Measurements from ENCODE around the gene NSDHL. TPM values are rescaled to one million over a fixed set of nuclear protein-coding genes. Genes with fewer than 3 reads are reported as not detected.

The NSDHL gene
- total RNA-seq, 1 experiment from 2014 or later = 15.8 TPM

GRCh38 chrX:152843852-152844251 lies 13.0 kb downstream of the NSDHL start:
- DNase-seq (ENCODE audit: extremely low read depth, low read depth) = no peak

- DNase-seq (ENCODE audit: extremely low read depth, low read depth) = no peak
These were observed 13.4 kb downstream of the NSDHL start for GRCh38 chrX:152844256-152844655.

GRCh38 chrX:152845618-152846240 lies 14.9 kb downstream of the NSDHL start:
- no peak for DNase-seq (ENCODE audit: extremely low read depth, low read depth)

- no peak for DNase-seq (ENCODE audit: extremely low read depth, low read depth)
These were observed 16.4 kb downstream of the NSDHL start for GRCh38 chrX:152847281-152847680.

GRCh38 chrX:152850465-152850864 lies 19.6 kb downstream of the NSDHL start:
- no peak for DNase-seq (ENCODE audit: extremely low read depth, low read depth)

- DNase-seq (ENCODE audit: extremely low read depth, low read depth) = no peak
These were observed 23.1 kb downstream of the NSDHL start for GRCh38 chrX:152853986-152854385.

- no peak for DNase-seq (ENCODE audit: extremely low read depth, low read depth)
These were observed 30.3 kb downstream of the NSDHL start for GRCh38 chrX:152861116-152861515.

- DNase-seq (ENCODE audit: extremely low read depth, low read depth) = no peak
These were observed 31.0 kb downstream of the NSDHL start for GRCh38 chrX:152861826-152862225.

- no peak for DNase-seq (ENCODE audit: extremely low read depth, low read depth)
These were observed 34.5 kb downstream of the NSDHL start for GRCh38 chrX:152865232-152865920.

GRCh38 chrX:152866386-152866785 lies 35.5 kb downstream of the NSDHL start:
- no peak for DNase-seq (ENCODE audit: extremely low read depth, low read depth)

GRCh38 chrX:152869972-152870371 lies 39.1 kb downstream of the NSDHL start:
- DNase-seq (ENCODE audit: extremely low read depth, low read depth) = no peak

- DNase-seq (ENCODE audit: extremely low read depth, low read depth) = no peak
These were observed 40.4 kb downstream of the NSDHL start for GRCh38 chrX:152871260-152871659.

- no peak for DNase-seq (ENCODE audit: extremely low read depth, low read depth)
These were observed 41.7 kb downstream of the NSDHL start for GRCh38 chrX:152872522-152872921.

GRCh38 chrX:152873361-152873760 lies 42.5 kb downstream of the NSDHL start:
- no peak for DNase-seq (ENCODE audit: extremely low read depth, low read depth)

- no peak for DNase-seq (ENCODE audit: extremely low read depth, low read depth)
These were observed 46.3 kb downstream of the NSDHL start for GRCh38 chrX:152876931-152877840.

GRCh38 chrX:152878976-152879755 lies 48.3 kb downstream of the NSDHL start:
- no peak for DNase-seq (ENCODE audit: extremely low read depth, low read depth)

GRCh38 chrX:152881289-152881688 lies 50.4 kb downstream of the NSDHL start:
- no peak for DNase-seq (ENCODE audit: extremely low read depth, low read depth)

GRCh38 chrX:152884171-152884570 lies 53.3 kb downstream of the NSDHL start:
- no peak for DNase-seq (ENCODE audit: extremely low read depth, low read depth)

GRCh38 chrX:152886716-152887115 lies 55.9 kb downstream of the NSDHL start:
- DNase-seq (ENCODE audit: extremely low read depth, low read depth) = no peak

- DNase-seq (ENCODE audit: extremely low read depth, low read depth) = no peak
These were observed 61.6 kb downstream of the NSDHL start for GRCh38 chrX:152892499-152892898.

Data from NCI-H460 (cell line).